ENCODE measurements around the gene PGRMC2.

PGRMC2 gene

GRCh38 chr4:128228845-128229795 lies 58.5 kb downstream of the PGRMC2 start:
- peak overlapping the region in 1 of 3 experiments; percentile 25 for H3K27ac Mint-ChIP-seq
- H3K4me3 Mint-ChIP-seq = no peak overlapping the region

DNA sequence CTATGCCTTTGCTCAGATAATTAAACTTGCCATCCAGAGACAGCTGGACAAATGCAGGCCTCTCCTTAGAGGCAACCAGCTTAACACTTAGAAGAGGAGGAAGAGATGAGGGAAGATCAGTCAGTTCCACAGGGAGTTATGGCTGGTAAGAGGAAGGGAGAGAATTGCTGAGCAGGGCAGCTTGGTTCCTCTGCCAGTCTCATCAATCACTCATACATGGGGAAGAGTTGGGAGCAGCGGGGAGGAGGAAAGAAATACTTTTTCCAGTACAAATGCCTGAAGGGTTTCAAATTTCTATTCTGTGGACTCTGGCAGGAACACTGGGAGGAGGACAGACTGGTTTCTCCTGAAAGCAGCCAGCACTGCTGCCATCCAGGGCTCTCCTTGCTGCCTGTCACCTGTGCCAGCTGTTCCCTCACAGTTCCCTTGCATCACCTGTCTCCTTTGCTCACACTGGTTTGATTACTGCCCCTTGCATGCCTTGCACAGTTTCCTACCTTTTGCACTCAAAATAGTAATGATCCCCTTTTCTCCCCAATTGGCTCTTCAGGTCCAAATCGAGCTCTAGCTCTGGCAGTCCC lies 59.5 kb downstream of the PGRMC2 start:
- peak overlapping the region; percentile 25 to 64 (median 37) for H3K27ac Mint-ChIP-seq
- no peaks in the 10 kb centered on the region for H3K27me3 Mint-ChIP-seq (ENCODE audit: low read depth)
- H3K9me3 Mint-ChIP-seq = no peaks in the 10 kb centered on the region
- peaks cover 26% of the 10 kb centered on the region for H3K4me1 Mint-ChIP-seq
- no peak for TF ChIP-seq CTCF (IDR thresholded peaks at IDR 0.05; ENCODE audit: unreplicated experiment in 3 of 3)
- H3K36me3 Mint-ChIP-seq (ENCODE audit: low read depth) = no peaks in the 10 kb centered on the region
- no peak overlapping the region for H3K4me3 Mint-ChIP-seq

More at GRCh38 chr4:128228845-128229795, 58.5 kb downstream of the PGRMC2 start:
- TF ChIP-seq CTCF (IDR thresholded peaks at IDR 0.05; ENCODE audit: unreplicated experiment in 3 of 3) = no peak
- H3K27me3 Mint-ChIP-seq (ENCODE audit: low read depth) = no peaks in the 10 kb centered on the region
- no peaks in the 10 kb centered on the region for H3K9me3 Mint-ChIP-seq
- H3K4me1 Mint-ChIP-seq = peaks cover 25% of the 10 kb centered on the region
- no peaks in the 10 kb centered on the region for H3K36me3 Mint-ChIP-seq (ENCODE audit: low read depth)

- Mint-ChIP-seq H3K4me3 (no peak overlapping the region), H3K36me3 (ENCODE audit: low read depth) (peaks cover 5% of the 10 kb centered on the region), H3K27me3 (ENCODE audit: low read depth) (no peaks in the 10 kb centered on the region), H3K4me1 (peaks cover 26% of the 10 kb centered on the region), H3K27ac (no peak overlapping the region), H3K9me3 (peaks cover 2% of the 10 kb centered on the region)
- TF ChIP-seq CTCF (IDR thresholded peaks at IDR 0.05; ENCODE audit: unreplicated experiment in 3 of 3) = no peak
Observed at GRCh38 chr4:128225148-128225547, 62.5 kb downstream of the PGRMC2 start.

- Mint-ChIP-seq H3K27me3 (ENCODE audit: low read depth) (no peaks in the 10 kb centered on the region), H3K9me3 (peaks cover 3% of the 10 kb centered on the region), H3K36me3 (ENCODE audit: low read depth) (peaks cover 5% of the 10 kb centered on the region), H3K4me1 (peaks cover 5% of the 10 kb centered on the region), H3K27ac (no peak overlapping the region), H3K4me3 (no peak overlapping the region)
- no peak for TF ChIP-seq CTCF (IDR thresholded peaks at IDR 0.05; ENCODE audit: unreplicated experiment in 3 of 3)
Observed at GRCh38 chr4:128221586-128221985, 66.0 kb downstream of the PGRMC2 start.

DNA sequence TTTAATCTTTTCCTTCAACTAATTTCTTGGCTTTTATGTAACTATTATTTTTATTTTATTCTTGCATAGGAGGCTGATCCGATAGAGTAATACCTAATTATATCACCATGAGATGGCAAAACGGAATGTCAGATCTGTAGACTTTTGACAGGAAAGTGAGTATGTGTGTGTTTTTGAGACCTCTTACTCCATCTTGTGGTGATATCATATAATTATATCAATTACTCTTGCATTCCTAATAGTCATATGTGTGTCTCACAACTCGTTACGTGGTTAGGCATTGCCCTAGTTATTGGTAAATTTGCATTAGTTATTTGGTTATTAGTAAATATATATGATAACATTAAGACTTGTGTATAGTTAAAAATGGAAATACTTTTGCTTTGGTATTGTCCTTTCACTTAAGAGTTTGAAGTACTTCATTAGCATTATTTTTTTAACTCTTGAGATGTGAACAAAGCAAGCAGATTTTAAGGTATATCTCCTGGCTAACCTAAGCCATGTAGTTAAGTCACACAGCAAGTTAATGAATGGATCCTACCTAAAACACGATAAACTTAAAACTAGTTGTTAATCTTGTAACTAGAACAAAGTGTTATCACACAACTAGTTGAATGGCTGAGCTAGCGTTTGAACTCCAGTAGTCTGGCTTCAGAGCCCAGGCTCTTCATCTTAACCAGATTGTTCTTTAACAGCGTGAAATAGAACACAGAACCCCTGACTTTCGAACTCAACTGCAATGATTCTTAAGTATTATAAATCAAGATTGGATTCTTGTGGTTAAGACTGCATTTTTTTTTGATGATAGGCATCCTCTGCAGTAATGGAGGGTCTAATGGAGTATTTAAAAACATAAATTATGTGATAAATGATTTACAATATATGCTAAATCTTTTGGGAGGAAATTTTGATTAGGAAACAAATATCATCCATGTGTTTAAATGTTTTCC lies 67.1 kb downstream of the PGRMC2 start:
- Mint-ChIP-seq H3K27me3 (ENCODE audit: low read depth) (no peaks in the 10 kb centered on the region), H3K9me3 (peaks cover 3% of the 10 kb centered on the region), H3K36me3 (ENCODE audit: low read depth) (peaks cover 5% of the 10 kb centered on the region), H3K4me3 (no peak overlapping the region), H3K4me1 (peaks cover 5% of the 10 kb centered on the region), H3K27ac (no peak overlapping the region)
- peak in 1 of 3 experiments; percentile 37 for TF ChIP-seq CTCF (IDR thresholded peaks at IDR 0.05; ENCODE audit: unreplicated experiment in 3 of 3)

All from nephron (organoid).